BLaER1 treated with 17β-estradiol and CSF1 and Interleukin-3, amounts not matched to agents 10 nM and 100 nM (cell line): ENCODE data around the gene RNF26.
A peak's percentile ranks its signal among the peaks of the same experiment; 100 is the strongest.

Experiments used
- H3K27ac ChIP-seq, 11 experiments: shearing (Covaris generic); formaldehyde crosslinking; 2 replicates each; pipeline ENCODE4 v1.8.1; 2022
- H3K27me3 ChIP-seq, 11 experiments: shearing (Covaris generic); formaldehyde crosslinking; 2 replicates each; pipeline ENCODE4 v1.8.1; 2022
- H3K36me3 ChIP-seq, 11 experiments: shearing (Covaris generic); formaldehyde crosslinking; 2 replicates each; pipeline ENCODE4 v1.8.1; 2022
- H3K4me1 ChIP-seq, 10 experiments: shearing (Covaris generic); formaldehyde crosslinking; 2 replicates each; pipeline ENCODE4 v1.8.1; 2022
- H3K4me2 ChIP-seq, 11 experiments: shearing (Covaris generic); formaldehyde crosslinking; 2 replicates each; pipeline ENCODE4 v1.8.1; 2022
- H3K4me3 ChIP-seq, 10 experiments: shearing (Covaris generic); formaldehyde crosslinking; 2 replicates each; pipeline ENCODE4 v1.8.1; 2022
- H3K9ac ChIP-seq, 11 experiments: shearing (Covaris generic); formaldehyde crosslinking; 2 replicates each; pipeline ENCODE4 v1.8.1; 2022
- H3K9me3 ChIP-seq, 11 experiments: shearing (Covaris generic); formaldehyde crosslinking; replicated peaks in 1 of 11; 2 replicates each; pipeline ENCODE4 v1.8.1; 2022
- H4K20me1 ChIP-seq, 11 experiments: shearing (Covaris generic); formaldehyde crosslinking; 2 replicates each; pipeline ENCODE4 v1.8.1; 2022
- Cebpa-rat ChIP-seq, 11 experiments: shearing (Covaris generic); IDR thresholded peaks; 2 replicates each; pipeline ENCODE4 v1.8.1; 2022

The RNF26 gene

GRCh38 chr11:119309953-119310681 lies 24.2 kb upstream of the RNF26 start:
- Histone ChIP-seq H3K4me1 (peaks cover 12 to 35% (median 30%) of the 10 kb centered on the region in 10 experiments), H4K20me1 (peaks cover 0 to 57% (median 21%) of the 10 kb centered on the region in 11 experiments; a peak in 15 of 22 replicates), H3K9ac (no peak overlapping the region), H3K27ac (peak overlapping the region in 1 of 11 experiments; percentile 12; a peak in 1 of 22 replicates), H3K4me2 (no peak overlapping the region), H3K4me3 (no peak overlapping the region), H3K9me3 (no peaks in the 10 kb centered on the region), H3K27me3 (0 out of 22 replicates have a peak, but pooled peaks cover 0 to under 1% (median 0%) of the 10 kb centered on the region in 11 experiments), H3K36me3 (peaks cover 36 to 92% (median 79%) of the 10 kb centered on the region in 11 experiments)
- no peak for TF ChIP-seq Cebpa-rat (IDR thresholded peaks at IDR 0.05)

- Histone ChIP-seq H3K4me2 (no peak overlapping the region), H3K4me1 (peaks cover 14 to 36% (median 32%) of the 10 kb centered on the region in 10 experiments), H3K4me3 (no peak overlapping the region), H4K20me1 (peaks cover 0 to 54% (median 27%) of the 10 kb centered on the region in 11 experiments; a peak in 15 of 22 replicates), H3K27me3 (peaks cover 0 to 6% (median 0%) of the 10 kb centered on the region in 11 experiments; a peak in 4 of 22 replicates), H3K27ac (peak overlapping the region in 1 of 11 experiments; percentile 12; a peak in 1 of 22 replicates), H3K36me3 (peaks cover 33 to 88% (median 74%) of the 10 kb centered on the region in 11 experiments), H3K9me3 (no peaks in the 10 kb centered on the region), H3K9ac (0 out of 22 replicates have a peak overlapping the region, but pooled peaks of 1 of the 11 experiments have one; percentile 14)
- TF ChIP-seq Cebpa-rat (IDR thresholded peaks at IDR 0.05) = no peak
Measured at GRCh38 chr11:119310682-119311052, 23.7 kb upstream of the RNF26 start.

- peaks cover 0 to 57% (median 12%) of the 10 kb centered on the region in 11 experiments; a peak in 12 of 22 replicates for H4K20me1 ChIP-seq
- peak overlapping the region in 7 of 11 experiments; percentile 59 to 83 (median 77); a peak in 11 of 22 replicates for H3K27ac ChIP-seq
- H3K4me3 ChIP-seq = peak overlapping the region in 8 of 10 experiments; percentile 68 to 85 (median 77); a peak in 11 of 20 replicates
- H3K9ac ChIP-seq = peak overlapping the region in 8 of 11 experiments; percentile 73 to 90 (median 80); a peak in 14 of 22 replicates
- TF ChIP-seq Cebpa-rat (IDR thresholded peaks at IDR 0.05) = no peak
- peaks cover 43 to 58% (median 49%) of the 10 kb centered on the region in 10 experiments for H3K4me1 ChIP-seq
- peak overlapping the region in 9 of 11 experiments; percentile 95 to 100 (median 99); a peak in 18 of 22 replicates for H3K4me2 ChIP-seq
- peaks cover 0 to 30% (median 0%) of the 10 kb centered on the region in 11 experiments; a peak in 8 of 22 replicates for H3K27me3 ChIP-seq
- peaks cover 0 to 53% (median 50%) of the 10 kb centered on the region in 11 experiments; a peak in 18 of 22 replicates for H3K36me3 ChIP-seq
- H3K9me3 ChIP-seq = no peaks in the 10 kb centered on the region
Measured at GRCh38 chr11:119314726-119315125, 19.6 kb upstream of the RNF26 start.

- peaks cover 0 to 30% (median 0%) of the 10 kb centered on the region in 11 experiments; a peak in 8 of 22 replicates for H3K27me3 ChIP-seq
- peaks cover 0 to 56% (median 12%) of the 10 kb centered on the region in 11 experiments; a peak in 12 of 22 replicates for H4K20me1 ChIP-seq
- H3K4me2 ChIP-seq = peak overlapping the region; percentile 95 to 100 (median 99)
- peak overlapping the region in 10 of 11 experiments; percentile 60 to 90 (median 78); a peak in 20 of 22 replicates for H3K9ac ChIP-seq
- peaks cover 0 to 47% (median 44%) of the 10 kb centered on the region in 11 experiments; a peak in 16 of 22 replicates for H3K36me3 ChIP-seq
- peak overlapping the region in 9 of 11 experiments; percentile 28 to 83 (median 72); a peak in 17 of 22 replicates for H3K27ac ChIP-seq
- H3K4me1 ChIP-seq = peaks cover 48 to 58% (median 55%) of the 10 kb centered on the region in 10 experiments
- H3K9me3 ChIP-seq = no peaks in the 10 kb centered on the region
- no peak for TF ChIP-seq Cebpa-rat (IDR thresholded peaks at IDR 0.05)
- peak overlapping the region; percentile 49 to 85 (median 76) for H3K4me3 ChIP-seq
Measured at GRCh38 chr11:119315131-119316015, 19.0 kb upstream of the RNF26 start.

- H3K27me3 ChIP-seq = peaks cover 0 to 30% (median 0%) of the 10 kb centered on the region in 11 experiments; a peak in 8 of 22 replicates
- peak overlapping the region in 9 of 11 experiments; percentile 28 to 83 (median 72); a peak in 17 of 22 replicates for H3K27ac ChIP-seq
- H3K4me2 ChIP-seq = peak overlapping the region; percentile 95 to 100 (median 99)
- TF ChIP-seq Cebpa-rat (IDR thresholded peaks at IDR 0.05) = no peak
- H4K20me1 ChIP-seq = peaks cover 0 to 48% (median 6%) of the 10 kb centered on the region in 11 experiments; a peak in 10 of 22 replicates
- H3K4me1 ChIP-seq = peaks cover 55 to 66% (median 63%) of the 10 kb centered on the region in 10 experiments
- peaks cover 0 to 39% (median 36%) of the 10 kb centered on the region in 11 experiments; a peak in 16 of 22 replicates for H3K36me3 ChIP-seq
- peak overlapping the region; percentile 11 to 90 (median 77); a peak in 21 of 22 replicates for H3K9ac ChIP-seq
- peak overlapping the region; percentile 49 to 85 (median 76) for H3K4me3 ChIP-seq
- no peaks in the 10 kb centered on the region for H3K9me3 ChIP-seq
Measured at GRCh38 chr11:119316016-119316728, 18.2 kb upstream of the RNF26 start.

- peak within 1 kb of the TSS; percentile 49 to 85 (median 76) for H3K4me3 ChIP-seq
- peak within 1 kb of the TSS in 9 of 11 experiments; percentile 76 to 87 (median 80); a peak in 17 of 22 replicates for H3K27ac ChIP-seq
- peak within 1 kb of the TSS; percentile 95 to 100 (median 99) for H3K4me2 ChIP-seq
- TF ChIP-seq Cebpa-rat (IDR thresholded peaks at IDR 0.05) = no peak
- H4K20me1 ChIP-seq = peaks cover 0 to 43% (median 2%) of the 10 kb centered on the region in 11 experiments; a peak in 9 of 22 replicates
- peaks cover 0 to 30% (median 0%) of the 10 kb centered on the region in 11 experiments; a peak in 8 of 22 replicates for H3K27me3 ChIP-seq
- no peaks in the 10 kb centered on the region for H3K9me3 ChIP-seq
- peaks cover 0 to 31% (median 28%) of the 10 kb centered on the region in 11 experiments; a peak in 16 of 22 replicates for H3K36me3 ChIP-seq
- peaks cover 59 to 74% (median 71%) of the 10 kb centered on the region in 10 experiments for H3K4me1 ChIP-seq
- H3K9ac ChIP-seq = peak within 1 kb of the TSS; percentile 11 to 90 (median 77); a peak in 21 of 22 replicates
Measured at GRCh38 chr11:119316729-119317591, 17.4 kb upstream of the RNF26 start, which contains the start of gene MCAM. TSS of gene MCAM (minus strand) at chr11:119317130. CDS start at chr11:119317101, 29 bp downstream.
